ENCODE measurements around the gene LMAN1.

The LMAN1 gene

GRCh38 chr18:59358712-59359575, at the start of gene LMAN1:
LMAN1 (minus strand) TSS chr18:59359265; CDS start chr18:59359244, 21 bp downstream.
- DNase-seq (peak; percentile 91), ATAC-seq (replicated peaks) (peak; percentile 96 to 97)
- Mint-ChIP-seq H3K4me3 (peak within 1 kb of the TSS; percentile 86 to 91), H3K27me3 (no peaks in the 10 kb centered on the region), H3K36me3 (peaks cover 4 to 6% of the 10 kb centered on the region in 2 donors), H3K9me3 (no peaks in the 10 kb centered on the region), H3K27ac (peak within 1 kb of the TSS; percentile 93), H3K4me1 (peaks cover 9 to 25% of the 10 kb centered on the region in 2 donors)

- H3K27ac Mint-ChIP-seq = no peak overlapping the region
- H3K9me3 Mint-ChIP-seq = no peaks in the 10 kb centered on the region
- ATAC-seq (replicated peaks) (peak; percentile 99 to 100), DNase-seq (peak; percentile 69)
- H3K27me3 Mint-ChIP-seq = peaks cover 4 to 21% of the 10 kb centered on the region in 2 donors
- no peaks in the 10 kb centered on the region for H3K4me1 Mint-ChIP-seq
- H3K4me3 Mint-ChIP-seq = no peak overlapping the region
- H3K36me3 Mint-ChIP-seq = no peaks in the 10 kb centered on the region
Measured at GRCh38 chr18:59402432-59403090, 43.5 kb upstream of the LMAN1 start.

- no peaks in the 10 kb centered on the region for H3K9me3 Mint-ChIP-seq
- H3K4me1 Mint-ChIP-seq = peaks cover 4 to 8% of the 10 kb centered on the region in 2 donors
- no peak for DNase-seq
- H3K36me3 Mint-ChIP-seq = no peaks in the 10 kb centered on the region
- ATAC-seq (replicated peaks) = no peak
- H3K27ac Mint-ChIP-seq = no peak overlapping the region
- H3K27me3 Mint-ChIP-seq = peaks cover 15 to 36% of the 10 kb centered on the region in 2 donors
- H3K4me3 Mint-ChIP-seq = no peak overlapping the region
Measured at GRCh38 chr18:59400407-59400806, 41.3 kb upstream of the LMAN1 start.

- Mint-ChIP-seq H3K9me3 (no peaks in the 10 kb centered on the region), H3K4me3 (no peak overlapping the region), H3K27ac (no peak overlapping the region), H3K36me3 (no peaks in the 10 kb centered on the region), H3K4me1 (peaks cover 4 to 8% of the 10 kb centered on the region in 2 donors), H3K27me3 (peaks cover 33 to 55% of the 10 kb centered on the region in 2 donors)
- peak in 1 of 2 donors; percentile 48 for ATAC-seq (replicated peaks)
- no peak for DNase-seq
Measured at GRCh38 chr18:59395226-59396175, 36.4 kb upstream of the LMAN1 start.

GRCh38 chr18:59393381-59393780, 34.3 kb upstream of the LMAN1 start:
- no peaks in the 10 kb centered on the region for H3K36me3 Mint-ChIP-seq
- H3K27ac Mint-ChIP-seq = no peak overlapping the region
- H3K27me3 Mint-ChIP-seq = peaks cover 33 to 49% of the 10 kb centered on the region in 2 donors
- peaks cover 4 to 8% of the 10 kb centered on the region in 2 donors for H3K4me1 Mint-ChIP-seq
- H3K9me3 Mint-ChIP-seq = no peaks in the 10 kb centered on the region
- H3K4me3 Mint-ChIP-seq = no peak overlapping the region
- ATAC-seq (replicated peaks) (no peak), DNase-seq (no peak)

GRCh38 chr18:59388817-59389216, 29.8 kb upstream of the LMAN1 start:
- DNase-seq = no peak
- H3K36me3 Mint-ChIP-seq = no peaks in the 10 kb centered on the region
- H3K4me3 Mint-ChIP-seq = no peak overlapping the region
- H3K27ac Mint-ChIP-seq = no peak overlapping the region
- peaks cover 14 to 17% of the 10 kb centered on the region in 2 donors for H3K27me3 Mint-ChIP-seq
- no peak for ATAC-seq (replicated peaks)
- H3K4me1 Mint-ChIP-seq = no peaks in the 10 kb centered on the region
- H3K9me3 Mint-ChIP-seq = no peaks in the 10 kb centered on the region

GRCh38 chr18:59387687-59388565, 28.9 kb upstream of the LMAN1 start:
- H3K4me1 Mint-ChIP-seq = no peaks in the 10 kb centered on the region
- no peak overlapping the region for H3K27ac Mint-ChIP-seq
- ATAC-seq (replicated peaks) = no peak
- H3K36me3 Mint-ChIP-seq = no peaks in the 10 kb centered on the region
- DNase-seq = no peak
- H3K27me3 Mint-ChIP-seq = peaks cover 14 to 17% of the 10 kb centered on the region in 2 donors
- H3K4me3 Mint-ChIP-seq = no peak overlapping the region
- H3K9me3 Mint-ChIP-seq = no peaks in the 10 kb centered on the region

- no peak overlapping the region for H3K27ac Mint-ChIP-seq
- ATAC-seq (replicated peaks) (no peak), DNase-seq (no peak)
- H3K27me3 Mint-ChIP-seq = peaks cover 8 to 10% of the 10 kb centered on the region in 2 donors
- no peaks in the 10 kb centered on the region for H3K4me1 Mint-ChIP-seq
- H3K9me3 Mint-ChIP-seq = no peaks in the 10 kb centered on the region
- H3K4me3 Mint-ChIP-seq = no peak overlapping the region
- H3K36me3 Mint-ChIP-seq = no peaks in the 10 kb centered on the region
Measured at GRCh38 chr18:59386909-59387686, 28.0 kb upstream of the LMAN1 start.

- Mint-ChIP-seq H3K27ac (no peak overlapping the region), H3K9me3 (no peaks in the 10 kb centered on the region), H3K36me3 (no peaks in the 10 kb centered on the region), H3K4me3 (no peak overlapping the region), H3K4me1 (no peaks in the 10 kb centered on the region), H3K27me3 (peaks cover 0 to 9% of the 10 kb centered on the region in 2 donors)
- ATAC-seq (replicated peaks) (no peak), DNase-seq (no peak)
Measured at GRCh38 chr18:59385191-59385590, 26.1 kb upstream of the LMAN1 start.

- Mint-ChIP-seq H3K27ac (no peak overlapping the region), H3K36me3 (no peaks in the 10 kb centered on the region), H3K9me3 (no peaks in the 10 kb centered on the region), H3K27me3 (peaks cover 5 to 18% of the 10 kb centered on the region in 2 donors), H3K4me1 (no peaks in the 10 kb centered on the region), H3K4me3 (no peak overlapping the region)
- no peak for DNase-seq
- ATAC-seq (replicated peaks) = no peak
Measured at GRCh38 chr18:59383851-59384250, 24.8 kb upstream of the LMAN1 start.

- Mint-ChIP-seq H3K36me3 (no peaks in the 10 kb centered on the region), H3K27me3 (peaks cover 5 to 18% of the 10 kb centered on the region in 2 donors), H3K9me3 (no peaks in the 10 kb centered on the region), H3K27ac (no peak overlapping the region), H3K4me3 (no peak overlapping the region), H3K4me1 (peaks cover 6 to 12% of the 10 kb centered on the region in 2 donors)
- ATAC-seq (replicated peaks) (no peak), DNase-seq (no peak)
Measured at GRCh38 chr18:59382383-59382782, 23.3 kb upstream of the LMAN1 start.

- peaks cover 10 to 16% of the 10 kb centered on the region in 2 donors for H3K4me1 Mint-ChIP-seq
- no peaks in the 10 kb centered on the region for H3K36me3 Mint-ChIP-seq
- H3K27me3 Mint-ChIP-seq = peaks cover 5 to 15% of the 10 kb centered on the region in 2 donors
- H3K4me3 Mint-ChIP-seq = no peak overlapping the region
- no peak overlapping the region for H3K27ac Mint-ChIP-seq
- ATAC-seq (replicated peaks) (no peak), DNase-seq (no peak)
- no peaks in the 10 kb centered on the region for H3K9me3 Mint-ChIP-seq
Measured at GRCh38 chr18:59381949-59382348, 22.9 kb upstream of the LMAN1 start.

- Mint-ChIP-seq H3K27me3 (peaks cover 5 to 13% of the 10 kb centered on the region in 2 donors), H3K36me3 (no peaks in the 10 kb centered on the region), H3K9me3 (no peaks in the 10 kb centered on the region)
Measured at GRCh38 chr18:59380706-59381105, 21.6 kb upstream of the LMAN1 start.

More at GRCh38 chr18:59380706-59381105, 21.6 kb upstream of the LMAN1 start:
- peaks cover 10 to 18% of the 10 kb centered on the region in 2 donors for H3K4me1 Mint-ChIP-seq
- ATAC-seq (replicated peaks) (no peak), DNase-seq (no peak)
- no peak overlapping the region for H3K4me3 Mint-ChIP-seq
- H3K27ac Mint-ChIP-seq = no peak overlapping the region

Data from stimulated activated naive B cell treated with anti-CD40 and anti-IgM and Interleukin-4, amounts not matched to agents 10 μg/mL and 1 μg/mL and 100 μg/mL, for 72 hours (primary cell).